ENCODE measurements around the gene SPRY4.
"Not testable (repeated sequence)": the region's sequence is repeated elsewhere in the genome, so short reads cannot be mapped to it uniquely, and the experiment has no call there.

The SPRY4 gene

DNA sequence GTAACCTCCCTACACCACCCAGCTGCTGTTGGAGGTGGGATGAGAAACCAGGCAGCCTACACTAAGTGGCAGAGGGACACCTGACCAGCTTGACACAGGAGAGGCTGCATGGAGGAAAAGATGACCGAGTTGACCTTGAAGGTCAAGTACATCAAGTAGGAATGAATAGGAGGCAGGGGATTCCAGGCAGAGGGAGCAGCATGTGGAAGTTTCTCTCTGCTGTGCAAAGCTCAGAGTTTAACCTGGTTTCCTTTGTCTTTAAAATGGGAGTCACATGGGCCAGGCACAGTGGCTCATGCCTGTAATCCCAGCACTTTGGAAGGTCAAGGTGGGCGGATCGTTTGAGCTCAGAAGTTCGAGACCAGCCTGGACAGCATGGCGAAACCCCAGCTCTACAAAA lies 32.6 kb downstream of the SPRY4 start:
- no peak for DNase-seq

- no peak for DNase-seq
Measured at GRCh38 chr5:142290577-142291299, 34.1 kb downstream of the SPRY4 start.

- no peak for DNase-seq
Measured at GRCh38 chr5:142289708-142290576, 34.9 kb downstream of the SPRY4 start.

DNA sequence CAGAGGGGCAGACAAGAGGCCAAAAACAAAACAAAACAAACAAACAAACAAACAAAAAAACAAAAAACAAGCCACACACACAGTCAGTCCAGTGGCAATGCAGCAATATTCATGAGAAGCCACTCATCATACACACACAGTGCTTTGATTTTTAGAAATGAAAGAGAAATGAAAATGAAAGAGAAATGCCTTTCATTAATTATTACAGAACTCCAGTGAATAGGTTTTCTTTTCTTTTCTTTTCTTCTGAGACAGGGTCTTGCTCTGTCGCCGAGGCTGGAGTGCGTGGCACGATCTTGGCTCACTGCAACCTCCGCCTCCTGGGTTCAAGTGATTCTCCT lies 36.9 kb downstream of the SPRY4 start:
- no peak for DNase-seq

- DNase-seq, result no peak
Measured at GRCh38 chr5:142287096-142287972, 37.5 kb downstream of the SPRY4 start.

GRCh38 chr5:142286111-142286510 lies 38.7 kb downstream of the SPRY4 start:
- DNase-seq, result no peak

- DNase-seq, result peak; percentile 25
Measured at GRCh38 chr5:142283304-142283703, 41.5 kb downstream of the SPRY4 start.

GRCh38 chr5:142281966-142282365 lies 42.9 kb downstream of the SPRY4 start:
- no peak for DNase-seq

DNA sequence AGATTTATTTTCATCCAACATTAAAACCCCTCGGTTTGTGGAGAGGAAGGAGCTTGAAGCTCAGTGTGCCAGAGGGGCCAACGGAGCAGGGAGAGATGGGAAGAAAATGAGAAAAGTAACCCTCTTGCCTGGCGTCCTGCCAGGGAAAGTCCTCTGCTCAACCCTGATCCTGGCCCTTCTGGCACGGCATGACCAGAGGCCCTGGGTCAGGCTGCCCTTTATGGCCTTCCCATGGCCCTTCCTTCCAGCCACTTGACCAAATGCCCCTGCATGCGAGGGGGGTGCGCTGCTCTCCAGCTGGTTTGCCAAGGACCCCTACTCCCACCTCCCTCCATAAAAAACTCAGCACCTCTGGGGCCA lies 43.8 kb downstream of the SPRY4 start:
- no peak for DNase-seq

DNA sequence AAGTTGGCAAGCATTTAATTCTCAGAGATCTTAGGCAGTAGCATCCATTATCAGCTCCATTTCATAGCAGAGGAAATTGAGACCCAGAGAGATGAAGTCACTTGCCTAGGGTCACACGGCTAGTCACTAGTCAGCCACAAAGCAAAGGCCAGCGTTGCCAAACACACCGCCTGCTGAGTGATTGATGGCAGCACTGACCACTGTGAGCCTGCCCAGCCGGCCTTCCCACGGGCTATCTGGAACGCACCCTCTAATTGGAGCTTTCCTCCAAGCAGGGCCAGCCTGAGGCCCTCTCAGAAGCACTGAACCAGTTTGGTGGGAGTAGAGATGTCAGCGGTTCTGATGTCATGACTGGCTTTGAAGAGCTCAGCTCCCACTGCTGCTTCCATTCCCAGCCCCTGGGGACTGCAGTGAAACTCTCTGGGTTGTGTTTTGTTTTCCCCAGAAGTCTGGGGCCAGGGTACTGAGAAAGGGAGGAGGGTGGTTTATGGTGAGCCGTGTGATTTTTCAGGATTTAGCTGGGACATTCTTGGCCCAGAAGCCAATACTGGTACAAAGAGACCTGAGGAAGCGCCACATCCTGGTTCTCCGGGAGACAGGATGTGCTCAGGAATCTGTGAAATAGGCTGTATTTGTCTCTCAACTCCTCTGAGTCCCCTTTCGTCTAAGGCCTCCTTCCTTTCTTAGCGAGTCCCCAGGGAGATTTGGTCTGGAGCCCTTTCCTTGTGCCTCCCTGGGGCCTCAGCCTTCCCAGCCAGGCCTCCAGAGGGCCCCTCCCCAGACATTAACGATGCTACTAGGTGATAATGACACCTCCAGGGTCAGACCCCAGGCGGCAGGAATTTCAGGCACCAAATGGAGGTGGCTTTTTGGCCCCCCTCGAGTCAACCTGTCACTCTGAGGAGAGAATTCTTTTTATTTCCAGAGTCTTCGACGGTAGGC lies 44.5 kb downstream of the SPRY4 start:
- DNase-seq, result no peak

DNA sequence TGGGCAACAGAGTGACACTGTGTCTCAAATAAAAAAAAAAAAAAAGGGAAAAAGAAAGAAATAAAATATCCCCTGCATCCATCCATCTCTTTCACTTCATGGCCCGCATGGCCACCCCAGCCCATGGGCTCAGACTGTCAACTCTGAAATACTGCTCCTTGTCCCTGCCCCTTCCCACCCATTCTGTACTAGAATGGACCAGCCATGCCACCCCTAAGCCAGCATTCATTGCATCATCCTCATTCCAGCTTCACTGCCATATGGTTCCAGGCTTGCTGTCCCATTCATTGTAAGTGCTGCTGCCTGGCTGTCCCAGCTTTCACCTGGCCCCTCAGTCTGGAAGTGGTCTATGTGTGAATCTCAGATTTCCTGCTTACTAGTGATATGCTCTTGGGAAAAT lies 46.2 kb downstream of the SPRY4 start:
- DNase-seq, result no peak

DNA sequence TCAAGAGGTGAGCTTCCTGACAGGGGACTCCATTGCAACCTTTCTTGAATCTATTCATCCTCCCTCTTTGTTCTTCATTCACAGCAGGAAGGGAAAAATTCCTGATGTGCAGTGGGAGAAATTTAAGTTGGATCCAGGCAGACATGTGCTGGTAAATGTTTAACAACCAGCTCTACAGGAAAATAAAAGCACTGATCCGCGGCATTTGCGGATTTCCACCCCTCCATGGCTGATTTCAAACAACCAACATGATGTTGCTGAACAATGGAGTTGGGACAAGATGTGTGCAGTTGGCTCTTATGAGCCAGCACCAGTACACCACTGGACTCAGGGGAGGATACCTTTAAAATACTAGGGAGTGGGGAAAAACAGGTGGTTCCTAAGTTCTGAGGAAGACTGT lies 47.0 kb downstream of the SPRY4 start:
- DNase-seq, result no peak

DNA sequence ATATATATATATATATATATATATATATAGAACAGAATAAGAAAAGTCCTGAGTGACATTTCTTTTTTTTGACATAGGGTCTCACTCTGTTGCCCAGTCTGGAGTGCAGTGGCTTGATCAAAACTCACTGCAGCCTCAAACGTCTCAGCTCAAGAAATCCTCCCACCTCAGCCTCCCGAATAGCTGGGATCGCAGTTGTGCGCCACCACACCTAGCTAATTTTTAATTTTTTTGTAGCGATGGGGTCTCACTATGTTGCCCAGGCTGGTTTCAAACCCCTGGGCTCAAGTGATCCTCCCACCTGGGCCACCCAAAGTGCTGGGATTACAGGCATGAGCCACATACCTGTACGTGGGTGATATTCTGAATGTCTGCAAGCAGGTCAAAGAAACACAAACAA lies 48.3 kb downstream of the SPRY4 start:
- DNase-seq, result no peak

DNA sequence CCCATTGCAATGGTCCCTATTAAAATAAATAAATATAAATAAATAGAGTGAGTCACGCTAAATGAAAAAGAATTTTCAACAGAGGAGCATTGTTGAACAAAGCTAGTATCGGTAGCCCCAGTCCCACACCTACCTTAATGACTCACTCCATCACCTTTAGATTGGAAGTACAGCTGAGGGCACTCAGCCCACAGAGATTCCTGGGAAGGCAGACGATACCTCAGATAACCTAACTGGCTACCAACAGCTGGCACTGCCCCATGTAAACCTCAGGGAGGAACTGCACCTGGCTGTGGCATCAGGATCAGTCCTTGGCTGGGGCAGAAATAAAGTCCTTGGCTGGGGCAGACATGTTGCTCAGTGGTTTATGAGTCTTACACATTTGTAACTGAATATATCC lies 49.3 kb downstream of the SPRY4 start:
- DNase-seq, result no peak

GRCh38 chr5:142272596-142272995 lies 52.2 kb downstream of the SPRY4 start:
- not testable (repeated sequence) for DNase-seq

DNA sequence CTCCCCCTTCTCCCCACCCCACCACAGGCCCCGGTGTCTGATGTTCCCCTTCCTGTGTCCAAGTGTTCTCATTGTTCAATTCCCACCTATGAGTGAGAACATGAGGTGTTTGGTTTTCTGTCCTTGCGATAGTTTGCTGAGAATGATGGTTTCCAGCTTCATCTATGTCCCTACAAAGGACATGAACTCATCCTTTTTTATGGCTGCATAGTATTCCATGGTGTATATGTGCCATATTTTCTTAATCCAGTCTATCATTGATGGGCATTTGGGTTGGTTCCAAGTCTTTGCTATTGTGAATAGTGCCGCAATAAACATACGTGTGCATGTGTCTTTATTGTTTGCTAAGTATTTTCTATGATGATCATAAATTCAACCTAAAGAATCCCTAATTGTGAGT lies 60.7 kb downstream of the SPRY4 start:
- DNase-seq, result not testable (repeated sequence)

DNA sequence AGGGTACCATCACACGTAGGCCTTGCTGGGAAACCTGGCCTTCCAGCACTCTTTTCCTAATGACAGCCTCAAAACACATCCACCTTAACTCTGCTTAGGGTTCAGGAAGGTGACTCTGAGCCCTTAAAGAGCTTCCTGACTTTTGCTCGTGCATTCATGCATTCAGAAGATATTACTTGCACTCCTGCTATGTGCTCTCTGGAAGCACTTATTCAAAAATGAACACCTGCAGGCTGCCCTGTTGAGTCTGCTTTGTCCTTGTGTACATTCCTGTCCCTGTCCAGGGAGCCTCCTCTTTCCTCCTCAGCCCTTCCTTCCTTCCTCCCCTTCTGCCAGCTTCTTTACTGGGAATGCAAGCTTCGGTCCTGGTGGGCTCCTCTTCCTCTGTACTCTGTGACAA lies 61.5 kb downstream of the SPRY4 start:
- no peak for DNase-seq

DNA sequence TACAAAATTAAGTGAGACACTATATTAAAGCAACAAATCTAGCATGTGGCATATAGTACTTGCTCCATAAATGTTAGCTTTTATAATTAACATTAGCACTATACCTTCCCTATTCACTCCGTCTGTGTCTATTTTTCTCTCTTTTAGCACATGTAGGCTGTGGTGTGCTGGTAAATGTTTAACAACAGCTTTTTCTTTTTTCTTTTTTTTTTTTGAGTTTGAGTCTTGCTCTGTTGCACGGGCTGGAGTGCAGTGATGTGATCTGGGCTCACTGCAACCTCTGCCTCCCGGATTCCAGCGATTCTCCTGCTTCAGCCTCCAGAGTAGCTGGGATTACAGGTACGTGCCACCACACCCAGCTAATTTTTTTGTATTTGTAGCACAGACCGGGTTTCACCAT lies 62.1 kb downstream of the SPRY4 start:
- DNase-seq, result no peak

Measured in NCI-H2171 (cell line).